Measurements from ENCODE around the gene PARD6B.

PARD6B gene

GRCh38 chr20:50724112-50724725 lies 7.2 kb upstream of the PARD6B start:
- DNase-seq, result no peak

GRCh38 chr20:50724851-50725723 lies 6.3 kb upstream of the PARD6B start:
- no peak for DNase-seq

- no peak for DNase-seq
These were observed 5.7 kb upstream of the PARD6B start for GRCh38 chr20:50725724-50726005.

GRCh38 chr20:50726955-50727791 lies 4.2 kb upstream of the PARD6B start:
- no peak for DNase-seq

- DNase-seq, result no peak
These were observed 3.4 kb upstream of the PARD6B start for GRCh38 chr20:50727792-50728485.

GRCh38 chr20:50728486-50728980 lies 2.8 kb upstream of the PARD6B start:
- no peak for DNase-seq

GRCh38 chr20:50728981-50729874 lies 2.2 kb upstream of the PARD6B start:
- no peak for DNase-seq

- no peak for DNase-seq
These were observed 1.2 kb upstream of the PARD6B start for GRCh38 chr20:50729901-50730764.

- DNase-seq, result no peak
These were observed 670 bp upstream of the PARD6B start for GRCh38 chr20:50730765-50731054.

GRCh38 chr20:50731930-50732690 lies 730 bp downstream of the PARD6B start:
- DNase-seq, result no peak

- DNase-seq, result no peak
These were observed 2.4 kb downstream of the PARD6B start for GRCh38 chr20:50733644-50734349.

GRCh38 chr20:50734730-50735679 lies 3.6 kb downstream of the PARD6B start:
- no peak for DNase-seq

- no peak for DNase-seq
These were observed 4.4 kb downstream of the PARD6B start for GRCh38 chr20:50735813-50736212.

- DNase-seq, result no peak
These were observed 6.0 kb downstream of the PARD6B start for GRCh38 chr20:50737352-50737751.

- no peak for DNase-seq
These were observed 11.7 kb downstream of the PARD6B start for GRCh38 chr20:50743087-50743486.

GRCh38 chr20:50744143-50744792 lies 12.9 kb downstream of the PARD6B start:
- DNase-seq, result no peak

GRCh38 chr20:50745634-50746137 lies 14.3 kb downstream of the PARD6B start:
- DNase-seq, result no peak

All from NCI-H1105 treated with DMSO at 0.1 percent for 48 hours (cell line).